D721Med (cell line): Measurements from ENCODE around the gene IER2.

ENCODE experiments used
- DNase-seq: peaks from one replicate; pipeline ENCODE4 v3.0.0; 2011; ENCODE audit warnings: low spot score; ENCODE audit not compliant: insufficient read length
- FAIRE-seq: peaks from 2 replicates; lab custom pipeline; 2011; peaks lifted over from hg19 to GRCh38; lab: Jason Lieb, UNC
- TF ChIP-seq, protein P1 (sequence below): IDR thresholded peaks from 2 replicates; pipeline ENCODE4 v1.5.1; 2012; ENCODE audit warnings: mild to moderate bottlenecking, control low read depth; ENCODE audit not compliant: insufficient read depth; ENCODE audit errors: missing control alignments

The IER2 gene

DNA sequence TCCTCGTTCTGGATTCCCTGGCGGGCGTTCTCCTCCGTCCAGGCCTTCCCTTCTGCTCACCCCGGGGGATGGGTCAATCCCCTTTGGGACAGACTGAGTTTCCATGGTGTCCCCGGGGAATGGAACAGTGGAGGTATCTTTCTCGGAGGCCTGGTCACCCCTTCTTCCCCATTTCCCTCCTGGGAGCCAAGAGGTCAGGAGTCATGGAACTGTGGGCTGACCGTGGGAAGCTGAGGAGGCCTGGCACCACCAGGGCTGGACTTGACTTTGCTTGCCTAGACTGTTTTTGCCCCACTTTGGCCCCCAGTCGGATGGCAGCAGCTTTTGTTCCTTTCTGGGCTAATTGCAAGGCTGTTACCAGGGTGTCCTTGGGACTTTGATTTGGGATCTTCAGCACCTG, 30.2 kb upstream of the IER2 start:
- TF ChIP-seq, protein P1, sequence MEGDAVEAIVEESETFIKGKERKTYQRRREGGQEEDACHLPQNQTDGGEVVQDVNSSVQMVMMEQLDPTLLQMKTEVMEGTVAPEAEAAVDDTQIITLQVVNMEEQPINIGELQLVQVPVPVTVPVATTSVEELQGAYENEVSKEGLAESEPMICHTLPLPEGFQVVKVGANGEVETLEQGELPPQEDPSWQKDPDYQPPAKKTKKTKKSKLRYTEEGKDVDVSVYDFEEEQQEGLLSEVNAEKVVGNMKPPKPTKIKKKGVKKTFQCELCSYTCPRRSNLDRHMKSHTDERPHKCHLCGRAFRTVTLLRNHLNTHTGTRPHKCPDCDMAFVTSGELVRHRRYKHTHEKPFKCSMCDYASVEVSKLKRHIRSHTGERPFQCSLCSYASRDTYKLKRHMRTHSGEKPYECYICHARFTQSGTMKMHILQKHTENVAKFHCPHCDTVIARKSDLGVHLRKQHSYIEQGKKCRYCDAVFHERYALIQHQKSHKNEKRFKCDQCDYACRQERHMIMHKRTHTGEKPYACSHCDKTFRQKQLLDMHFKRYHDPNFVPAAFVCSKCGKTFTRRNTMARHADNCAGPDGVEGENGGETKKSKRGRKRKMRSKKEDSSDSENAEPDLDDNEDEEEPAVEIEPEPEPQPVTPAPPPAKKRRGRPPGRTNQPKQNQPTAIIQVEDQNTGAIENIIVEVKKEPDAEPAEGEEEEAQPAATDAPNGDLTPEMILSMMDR, result no peak
- DNase-seq, result no peak
- FAIRE-seq, result no peak

DNA sequence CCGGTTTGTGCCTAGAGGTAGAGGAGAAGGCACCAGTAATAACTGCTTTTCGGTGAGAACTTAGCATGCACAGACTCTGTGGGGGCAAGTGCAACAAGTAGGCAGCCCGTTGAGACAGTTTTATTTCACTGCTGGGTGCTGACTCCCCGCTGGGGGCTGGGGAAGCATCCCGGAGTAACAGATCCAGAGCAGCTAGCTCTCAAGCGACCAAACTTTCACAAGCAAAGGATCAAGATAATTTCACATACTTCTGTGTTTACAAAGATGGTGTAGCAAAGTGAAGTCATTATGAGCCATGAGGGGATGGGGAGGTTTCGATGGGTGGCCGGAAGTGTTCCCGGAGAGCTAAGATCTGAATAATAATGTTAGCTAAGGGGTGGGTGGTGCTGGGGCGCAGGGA, 29.4 kb upstream of the IER2 start:
- DNase-seq (no peak), FAIRE-seq (no peak)
- TF ChIP-seq, protein P1, result no peak

DNA sequence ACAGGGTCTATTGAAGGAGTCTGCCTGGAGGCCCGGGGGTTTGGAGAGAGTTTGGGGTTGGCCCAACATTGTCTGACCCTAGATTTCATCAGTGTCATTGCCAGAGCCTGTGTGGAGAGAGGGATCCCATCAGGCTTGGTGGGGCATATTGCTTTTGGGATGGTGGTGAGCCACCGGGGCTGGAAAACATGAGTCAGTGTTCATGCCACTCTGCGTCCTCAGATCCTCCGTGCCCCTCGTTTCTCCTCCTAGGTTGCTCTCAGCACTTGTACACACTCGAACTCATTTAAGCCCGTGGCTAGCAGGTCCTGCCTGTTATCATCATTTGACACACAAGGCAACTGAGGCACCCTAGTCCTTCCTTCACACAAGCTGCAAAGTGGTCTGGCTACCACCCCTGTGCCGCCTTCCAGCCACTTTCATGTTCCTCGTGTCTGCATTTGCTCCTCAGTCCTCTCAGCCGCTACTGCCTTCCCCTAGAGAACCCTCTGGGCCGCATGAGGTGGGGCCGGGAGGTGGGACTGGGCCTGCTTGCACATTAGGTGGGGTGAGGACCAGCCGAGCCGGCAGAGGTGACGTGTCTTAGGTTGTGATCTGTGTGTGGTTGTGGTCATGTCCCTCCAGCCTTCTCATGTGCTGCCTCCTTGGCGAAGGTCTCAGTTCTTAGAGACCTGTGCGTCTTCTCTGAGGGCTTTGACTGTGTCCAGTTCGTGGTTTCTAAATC, 28.5 kb upstream of the IER2 start:
- TF ChIP-seq, protein P1, result no peak
- no peak for DNase-seq
- FAIRE-seq, result no peak

DNA sequence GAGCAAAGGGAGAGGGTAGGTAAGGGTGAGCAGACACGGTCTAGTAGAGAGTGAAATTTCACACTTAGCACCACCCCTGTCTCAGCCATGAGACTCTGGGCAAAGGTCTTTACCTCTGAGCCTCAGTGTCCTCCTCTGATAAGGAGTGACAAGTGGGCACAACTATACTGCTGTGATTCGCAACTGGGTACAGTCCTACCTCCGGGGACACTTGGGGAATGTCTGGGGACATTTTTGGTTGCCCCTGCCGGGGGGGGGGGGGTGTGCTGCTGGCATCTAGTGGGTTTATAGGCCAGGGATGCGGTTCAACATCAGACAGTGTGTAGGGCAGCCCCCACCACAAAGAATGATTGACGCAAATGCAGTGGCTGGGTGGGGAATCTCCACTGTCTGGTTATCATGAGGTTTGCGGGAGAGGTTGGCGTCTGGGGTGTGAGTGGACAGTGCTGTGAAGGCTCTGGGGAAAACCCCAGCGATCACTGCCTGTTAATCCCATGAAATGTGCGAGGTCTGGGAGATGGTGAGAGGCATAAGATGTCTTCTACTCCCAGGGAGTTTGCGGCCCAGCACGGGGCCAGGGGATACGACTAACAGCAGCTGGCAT, 27.8 kb upstream of the IER2 start:
- TF ChIP-seq, protein P1, result no peak
- no peak for DNase-seq
- no peak for FAIRE-seq

DNA sequence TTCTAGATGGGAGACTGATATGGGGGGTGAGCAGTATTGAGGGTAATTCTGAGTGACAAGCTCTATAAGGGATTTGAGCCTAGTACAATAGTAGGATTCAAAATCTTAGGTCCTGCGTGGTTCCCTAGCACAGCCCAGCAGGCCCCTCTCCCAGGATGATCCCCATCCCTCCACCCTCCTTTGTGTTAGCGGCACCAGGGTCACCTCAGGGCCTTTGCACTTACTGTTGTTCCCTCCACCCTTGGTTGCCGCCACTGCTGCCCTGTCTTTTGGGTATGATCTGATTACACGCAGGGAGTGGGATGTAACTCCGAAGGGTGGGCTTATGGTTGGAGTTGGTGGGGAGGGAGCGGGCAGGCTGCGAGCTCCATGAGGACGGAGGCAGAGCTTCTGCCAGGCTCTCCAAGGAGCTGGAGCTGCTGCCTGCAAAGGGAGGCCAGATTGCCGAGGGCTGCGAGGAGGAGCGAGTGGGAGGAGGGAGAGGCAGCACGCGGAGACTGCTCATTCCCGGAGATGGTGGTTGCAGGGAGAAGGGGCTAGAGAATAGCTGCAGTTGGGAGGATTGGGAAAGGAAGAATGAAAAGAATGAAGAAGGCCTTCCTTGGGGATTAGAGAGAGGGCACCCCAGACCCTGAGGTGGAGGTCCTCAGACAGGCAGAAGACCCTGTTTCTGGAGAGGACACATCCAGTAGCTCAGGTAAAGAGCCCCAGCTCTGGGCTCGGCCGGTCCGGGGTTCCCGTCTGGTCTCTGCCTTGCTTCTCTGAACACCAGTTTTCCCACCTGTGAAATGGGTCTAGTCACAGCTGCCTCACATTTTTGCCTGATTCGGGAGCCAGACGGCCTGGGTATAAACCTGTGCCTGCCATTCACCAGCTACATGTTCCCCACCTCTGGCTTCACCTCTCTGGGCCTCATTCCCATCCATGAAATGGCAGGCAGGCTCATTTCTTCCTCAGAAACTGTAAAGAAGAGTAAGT, 26.9 kb upstream of the IER2 start:
- FAIRE-seq, result no peak
- TF ChIP-seq, protein P1, result no peak

DNA sequence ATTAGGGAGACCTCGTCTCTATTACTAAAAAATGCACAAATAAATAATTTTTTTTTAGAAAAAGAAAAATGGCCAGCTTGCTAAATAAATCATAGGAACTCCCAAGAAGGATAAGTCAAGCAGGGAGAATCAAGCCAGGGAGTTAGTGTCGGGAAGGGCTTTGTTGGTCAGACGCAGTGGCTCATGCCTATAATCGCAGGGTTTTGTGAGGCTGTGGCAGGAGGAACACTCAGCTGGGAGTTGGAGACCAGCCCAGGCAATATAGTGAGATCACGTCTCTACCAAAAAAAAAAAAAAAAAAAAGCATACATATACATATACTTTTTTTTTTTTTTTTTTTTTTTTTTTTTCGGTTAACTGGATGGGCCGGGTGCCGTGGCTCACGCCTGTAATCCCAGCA, 23.2 kb upstream of the IER2 start:
- no peak for DNase-seq
- TF ChIP-seq, protein P1, result no peak
- FAIRE-seq, result no peak

More for the DNA sequence above, 26.9 kb upstream of the IER2 start:
- DNase-seq, result no peak
